DOHH2 (cell line): ENCODE data around the gene NBEAL2.

Experiments
- H3F3A ChIP-seq: fragments of 200-600 bp; sonication (generic), shearing (Covaris generic); 2 replicates; pipeline ENCODE4 v1.6.0; 2016; ENCODE audit warnings: antibody characterized with exemption, mild to moderate bottlenecking; ENCODE audit not compliant: control insufficient read depth, insufficient read depth
- H3K27ac ChIP-seq: fragments of 200-600 bp; sonication (generic); 2 replicates; pipeline ENCODE4 v1.5.1; 2014; ENCODE audit warnings: low read depth, mild to moderate bottlenecking, low read length, moderate library complexity
- H3K27me3 ChIP-seq: fragments of 200-600 bp; sonication (generic); 2 replicates; pipeline ENCODE4 v1.6.1; 2014; ENCODE audit warnings: mild to moderate bottlenecking, low read length, mixed read lengths; ENCODE audit not compliant: control insufficient read depth
- H3K36me3 ChIP-seq: fragments of 200-600 bp; sonication (generic); 2 replicates; pipeline ENCODE4 v1.6.1; 2014; ENCODE audit warnings: mild to moderate bottlenecking, low read length, moderate library complexity, mixed read lengths; ENCODE audit not compliant: control insufficient read depth
- H3K4me1 ChIP-seq: fragments of 200-600 bp; sonication (generic); 2 replicates; pipeline ENCODE4 v1.6.1; 2014; ENCODE audit warnings: mild to moderate bottlenecking, low read length, mixed read lengths; ENCODE audit not compliant: control insufficient read depth
- H3K4me2 ChIP-seq: fragments of 200-600 bp; sonication (generic); 2 replicates; pipeline ENCODE4 v1.6.0; 2014; ENCODE audit warnings: mild to moderate bottlenecking, low read length, moderate library complexity
- H3K4me3 ChIP-seq: fragments of 200-600 bp; sonication (generic); 2 replicates; pipeline ENCODE4 v1.5.1; 2014; ENCODE audit warnings: mild to moderate bottlenecking, low read length, mixed read lengths
- H3K79me2 ChIP-seq: fragments of 200-600 bp; sonication (generic); 2 replicates; pipeline ENCODE4 v1.6.1; 2014; ENCODE audit warnings: mild to moderate bottlenecking, low read length, mixed read lengths; ENCODE audit not compliant: control insufficient read depth
- H3K9me2 ChIP-seq: fragments of 200-600 bp; sonication (generic); replicated peaks from 2 replicates; pipeline ENCODE4 v1.6.1; 2014; ENCODE audit warnings: mild to moderate bottlenecking, low read length, mixed read lengths; ENCODE audit not compliant: control insufficient read depth
- H3K9me3 ChIP-seq: fragments of 200-600 bp; sonication (generic); 2 replicates; pipeline ENCODE4 v1.6.1; 2014; ENCODE audit warnings: antibody characterized with exemption, low read length, mixed read lengths; ENCODE audit not compliant: control insufficient read depth, insufficient read depth
- H4K20me1 ChIP-seq: fragments of 200-600 bp; sonication (generic); 2 replicates; pipeline ENCODE4 v1.6.0; 2014; ENCODE audit warnings: low read depth, mild to moderate bottlenecking, antibody characterized with exemption, low read length, moderate library complexity; ENCODE audit not compliant: control insufficient read depth, insufficient read depth
- CTCF ChIP-seq: fragments of 200-600 bp; sonication (generic); IDR thresholded peaks from one replicate; pipeline ENCODE4 v1.5.1; 2014; ENCODE audit warnings: antibody characterized with exemption, mild to moderate bottlenecking, low read depth, low read length; ENCODE audit not compliant: poor library complexity, severe bottlenecking
- EZH2phosphoT487 ChIP-seq: fragments of 200-600 bp; sonication (generic); IDR thresholded peaks from 2 replicates; pipeline ENCODE4 v1.6.1; 2017; ENCODE audit warnings: borderline replicate concordance, mild to moderate bottlenecking, antibody characterized with exemption, low read length, moderate library complexity, mixed read lengths

Gene NBEAL2

GRCh38 chr3:46971151-46971550 lies 8.3 kb upstream of the NBEAL2 start:
- peaks cover 47% of the 10 kb centered on the region for H4K20me1 ChIP-seq
- no peaks in the 10 kb centered on the region for H3K9me3 ChIP-seq
- peaks cover 100% of the 10 kb centered on the region for H3K79me2 ChIP-seq
- TF ChIP-seq CTCF, result no peak
- no peak for TF ChIP-seq EZH2phosphoT487
- peaks cover 79% of the 10 kb centered on the region for H3K4me1 ChIP-seq
- peaks cover 23% of the 10 kb centered on the region for H3F3A ChIP-seq
- peak overlapping the region; percentile 92 for H3K4me2 ChIP-seq
- H3K4me3 ChIP-seq, result peak overlapping the region; percentile 46
- H3K9me2 ChIP-seq, result no peaks in the 10 kb centered on the region
- H3K27ac ChIP-seq, result peak overlapping the region; percentile 53
- H3K27me3 ChIP-seq, result no peaks in the 10 kb centered on the region
- H3K36me3 ChIP-seq, result peaks cover 73% of the 10 kb centered on the region

GRCh38 chr3:46971742-46972141 lies 7.7 kb upstream of the NBEAL2 start:
- no peak for TF ChIP-seq CTCF
- no peak for TF ChIP-seq EZH2phosphoT487
- Histone ChIP-seq H4K20me1 (peaks cover 45% of the 10 kb centered on the region), H3K9me3 (no peaks in the 10 kb centered on the region), H3K4me1 (peaks cover 76% of the 10 kb centered on the region), H3K4me2 (peak overlapping the region; percentile 92), H3K4me3 (peak overlapping the region; percentile 46), H3K27me3 (no peaks in the 10 kb centered on the region), H3F3A (peaks cover 23% of the 10 kb centered on the region), H3K36me3 (peaks cover 72% of the 10 kb centered on the region), H3K9me2 (no peaks in the 10 kb centered on the region), H3K27ac (peak overlapping the region; percentile 53), H3K79me2 (peaks cover 98% of the 10 kb centered on the region)

- peak overlapping the region; percentile 92 for H3K4me2 ChIP-seq
- H3K9me3 ChIP-seq, result no peaks in the 10 kb centered on the region
- H4K20me1 ChIP-seq, result peaks cover 39% of the 10 kb centered on the region
- peak overlapping the region; percentile 46 for H3K4me3 ChIP-seq
- no peaks in the 10 kb centered on the region for H3K27me3 ChIP-seq
- peaks cover 65% of the 10 kb centered on the region for H3K36me3 ChIP-seq
- H3F3A ChIP-seq, result peaks cover 23% of the 10 kb centered on the region
- peak overlapping the region; percentile 53 for H3K27ac ChIP-seq
- H3K4me1 ChIP-seq, result peaks cover 76% of the 10 kb centered on the region
- no peak for TF ChIP-seq CTCF
- TF ChIP-seq EZH2phosphoT487, result no peak
- peaks cover 92% of the 10 kb centered on the region for H3K79me2 ChIP-seq
- H3K9me2 ChIP-seq, result no peaks in the 10 kb centered on the region
These were observed 7.1 kb upstream of the NBEAL2 start for GRCh38 chr3:46972396-46972795.
